ENCODE results near the gene SHANK2. TPM values are rescaled to one million over a fixed set of nuclear protein-coding genes. Genes with fewer than 3 reads are reported as not detected.

The SHANK2 gene
- total RNA-seq, 1 experiment from 2014 or later: 0.71 TPM

- Histone ChIP-seq H3K27me3 (replicated peaks; ENCODE audit: insufficient read depth, low read depth, low read length, poor library complexity) (no peaks in the 10 kb centered on the region), H3K4me3 (ENCODE audit: low read depth, low read length, poor library complexity, severe bottlenecking) (no peak overlapping the region), H3K4me1 (ENCODE audit: insufficient read depth, low read length, poor library complexity, severe bottlenecking) (no peaks in the 10 kb centered on the region), H3K36me3 (ENCODE audit: insufficient read depth, low read length, poor library complexity, severe bottlenecking) (no peaks in the 10 kb centered on the region), H3K9me3 (ENCODE audit: low read depth, low read length, poor library complexity, severe bottlenecking) (no peaks in the 10 kb centered on the region), H3K27ac (ENCODE audit: low read depth, low read length, poor library complexity, severe bottlenecking) (no peak overlapping the region)
- CTCF ChIA-PET: no interaction called here
- TF ChIP-seq EZH2 (IDR thresholded peaks at IDR 0.05; ENCODE audit: borderline replicate concordance, low read depth, low read length, poor library complexity, severe bottlenecking): no peak
- no peak for TF ChIP-seq CTCF (conservative IDR thresholded peaks at IDR 0.05; ENCODE audit: low read depth, low read length)
- no TSS peak for BruUV-seq (replicated peaks)
- DNase-seq (ENCODE audit: low spot score): no peak
- intact Hi-C loops (cut with micrococcal nuclease; ENCODE audit: unreplicated experiment): no loop called here
- POLR2A ChIA-PET (ENCODE audit: low non-redundant PET): no interaction called here
Measured at GRCh38 chr11:71279916-71280645, 27.7 kb upstream of the SHANK2 start.

- BruUV-seq (replicated peaks): no TSS peak
- Histone ChIP-seq H3K27me3 (replicated peaks; ENCODE audit: insufficient read depth, low read depth, low read length, poor library complexity) (no peaks in the 10 kb centered on the region), H3K9me3 (ENCODE audit: low read depth, low read length, poor library complexity, severe bottlenecking) (no peaks in the 10 kb centered on the region), H3K4me1 (ENCODE audit: insufficient read depth, low read length, poor library complexity, severe bottlenecking) (no peaks in the 10 kb centered on the region), H3K4me3 (ENCODE audit: low read depth, low read length, poor library complexity, severe bottlenecking) (no peak overlapping the region), H3K36me3 (ENCODE audit: insufficient read depth, low read length, poor library complexity, severe bottlenecking) (no peaks in the 10 kb centered on the region), H3K27ac (ENCODE audit: low read depth, low read length, poor library complexity, severe bottlenecking) (no peak overlapping the region)
- CTCF ChIA-PET: no interaction called here
- POLR2A ChIA-PET (ENCODE audit: low non-redundant PET): interaction anchor here (0.6 kb wide), 1 partner anchor 32 kb away, joined by 3 read pairs; no protein-coding TSS in a partner anchor
- DNase-seq (ENCODE audit: low spot score): no peak
- intact Hi-C loops (cut with micrococcal nuclease; ENCODE audit: unreplicated experiment): no loop called here
- no peak for TF ChIP-seq EZH2 (IDR thresholded peaks at IDR 0.05; ENCODE audit: borderline replicate concordance, low read depth, low read length, poor library complexity, severe bottlenecking)
- no peak for TF ChIP-seq CTCF (conservative IDR thresholded peaks at IDR 0.05; ENCODE audit: low read depth, low read length)
Measured at GRCh38 chr11:71272161-71272560, 19.8 kb upstream of the SHANK2 start.

- Histone ChIP-seq H3K9me3 (ENCODE audit: low read depth, low read length, poor library complexity, severe bottlenecking) (no peaks in the 10 kb centered on the region), H3K27me3 (replicated peaks; ENCODE audit: insufficient read depth, low read depth, low read length, poor library complexity) (no peaks in the 10 kb centered on the region), H3K36me3 (ENCODE audit: insufficient read depth, low read length, poor library complexity, severe bottlenecking) (no peaks in the 10 kb centered on the region), H3K4me3 (ENCODE audit: low read depth, low read length, poor library complexity, severe bottlenecking) (no peak overlapping the region), H3K27ac (ENCODE audit: low read depth, low read length, poor library complexity, severe bottlenecking) (no peak overlapping the region), H3K4me1 (ENCODE audit: insufficient read depth, low read length, poor library complexity, severe bottlenecking) (no peaks in the 10 kb centered on the region)
- POLR2A ChIA-PET (ENCODE audit: low non-redundant PET): no interaction called here
- intact Hi-C loops (cut with micrococcal nuclease; ENCODE audit: unreplicated experiment): no loop called here
- TF ChIP-seq CTCF (conservative IDR thresholded peaks at IDR 0.05; ENCODE audit: low read depth, low read length) (no peak), EZH2 (IDR thresholded peaks at IDR 0.05; ENCODE audit: borderline replicate concordance, low read depth, low read length, poor library complexity, severe bottlenecking) (no peak)
- DNase-seq (ENCODE audit: low spot score): no peak
- no TSS peak for BruUV-seq (replicated peaks)
- CTCF ChIA-PET: no interaction called here
Measured at GRCh38 chr11:71269603-71270511, 17.5 kb upstream of the SHANK2 start.
